ENCODE measurements around the gene BRD9.
"Not testable (repeated sequence)": the region's sequence is repeated elsewhere in the genome, so short reads cannot be mapped to it uniquely, and the experiment has no call there.

The BRD9 gene

GRCh38 chr5:902129-902916 is 9.7 kb upstream of the BRD9 start:
- no peak for DNase-seq (ENCODE audit: low read depth)

- DNase-seq (ENCODE audit: low read depth): no peak
Measured at GRCh38 chr5:900781-901180, 8.2 kb upstream of the BRD9 start.

GRCh38 chr5:893711-894110 is 1.1 kb upstream of the BRD9 start:
- no peak for DNase-seq (ENCODE audit: low read depth)

GRCh38 chr5:893137-893506 is 521 bp upstream of the BRD9 start:
- DNase-seq (ENCODE audit: low read depth): no peak

- no peak for DNase-seq (ENCODE audit: low read depth)
Measured at GRCh38 chr5:891837-892393, 686 bp downstream of the BRD9 start.

- DNase-seq (ENCODE audit: low read depth): no peak
Measured at GRCh38 chr5:891117-891836, 1.3 kb downstream of the BRD9 start.

- DNase-seq (ENCODE audit: low read depth): no peak
Measured at GRCh38 chr5:889075-889710, 3.4 kb downstream of the BRD9 start.

GRCh38 chr5:888638-889035 is 4.0 kb downstream of the BRD9 start:
- no peak for DNase-seq (ENCODE audit: low read depth)

- no peak for DNase-seq (ENCODE audit: low read depth)
Measured at GRCh38 chr5:887947-888637, 4.5 kb downstream of the BRD9 start.

GRCh38 chr5:886716-887325 is 5.8 kb downstream of the BRD9 start:
- no peak for DNase-seq (ENCODE audit: low read depth)

GRCh38 chr5:886036-886435 is 6.6 kb downstream of the BRD9 start:
- no peak for DNase-seq (ENCODE audit: low read depth)

GRCh38 chr5:885529-885928 is 7.1 kb downstream of the BRD9 start:
- DNase-seq (ENCODE audit: low read depth): no peak

GRCh38 chr5:885127-885442 is 7.5 kb downstream of the BRD9 start:
- no peak for DNase-seq (ENCODE audit: low read depth)

GRCh38 chr5:884345-885126 is 8.1 kb downstream of the BRD9 start:
- no peak for DNase-seq (ENCODE audit: low read depth)

GRCh38 chr5:883475-884181 is 9.0 kb downstream of the BRD9 start:
- DNase-seq (ENCODE audit: low read depth): no peak

- DNase-seq (ENCODE audit: low read depth): no peak
Measured at GRCh38 chr5:882253-883183, 10.1 kb downstream of the BRD9 start.

- no peak for DNase-seq (ENCODE audit: low read depth)
Measured at GRCh38 chr5:881551-881935, 11.1 kb downstream of the BRD9 start.

GRCh38 chr5:880816-881550 is 11.6 kb downstream of the BRD9 start:
- no peak for DNase-seq (ENCODE audit: low read depth)

GRCh38 chr5:878677-879076 is 13.9 kb downstream of the BRD9 start:
- DNase-seq (ENCODE audit: low read depth): not testable (repeated sequence)
